ENCODE measurements around the gene XPO6.

GRCh38 chr16:28146536-28146935 is 65.2 kb downstream of the XPO6 start:
- TF ChIP-seq ZNF512 (CRISPR knock-in tag; IDR thresholded peaks at IDR 0.05), result no peak
- no peak for TF ChIP-seq ELK4 (CRISPR knock-in tag; IDR thresholded peaks at IDR 0.05; ENCODE audit: borderline replicate concordance)
- no peak for TF ChIP-seq HMGXB4 (CRISPR knock-in tag; IDR thresholded peaks at IDR 0.05; ENCODE audit: borderline replicate concordance in 1 of 2, low read depth in 1 of 2)
- TF ChIP-seq CTCF (CRISPR knock-in tag; IDR thresholded peaks at IDR 0.05), result no peak
- TF ChIP-seq HNF4A (CRISPR knock-in tag; IDR thresholded peaks at IDR 0.05), result no peak
- TF ChIP-seq MTF2 (CRISPR knock-in tag; IDR thresholded peaks at IDR 0.05; ENCODE audit: borderline replicate concordance), result no peak
